Stimulated activated CD8-positive, alpha-beta memory T cell treated with anti-CD3 and anti-CD28 coated beads, Interleukin-2, amount 100 ng/mL, for 1 hour (primary cell): ENCODE data around the gene ZC3HAV1.
"Not testable (repeated sequence)": the region's sequence is repeated elsewhere in the genome, so short reads cannot be mapped to it uniquely, and the experiment has no call there.

Experiments
- DNase-seq, 2 donors: peaks; one replicate each; pipeline ENCODE4 v3.0.0-alpha.2; 2020; ENCODE audit warnings: low read depth in 2 of 2

The ZC3HAV1 gene

DNA sequence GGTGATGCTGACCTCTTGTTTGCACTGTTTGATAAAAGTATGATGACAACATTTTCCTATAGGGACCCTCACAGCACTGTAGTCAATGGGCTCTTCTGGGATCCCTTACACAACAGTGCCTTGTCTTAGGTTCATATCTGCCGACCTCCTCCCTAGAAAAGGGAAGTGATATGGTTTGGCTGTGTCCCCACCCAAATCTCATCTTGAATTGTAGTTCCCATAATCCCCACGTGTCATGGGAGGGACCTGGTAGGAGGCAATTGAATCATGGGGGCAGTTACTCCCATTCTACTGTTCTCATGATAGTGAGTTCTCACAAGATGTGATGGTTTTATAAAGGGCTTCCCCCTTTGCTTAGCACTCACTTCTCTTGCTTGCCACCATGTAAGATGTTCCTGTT, 23.1 kb downstream of the ZC3HAV1 start:
- no peak for DNase-seq

DNA sequence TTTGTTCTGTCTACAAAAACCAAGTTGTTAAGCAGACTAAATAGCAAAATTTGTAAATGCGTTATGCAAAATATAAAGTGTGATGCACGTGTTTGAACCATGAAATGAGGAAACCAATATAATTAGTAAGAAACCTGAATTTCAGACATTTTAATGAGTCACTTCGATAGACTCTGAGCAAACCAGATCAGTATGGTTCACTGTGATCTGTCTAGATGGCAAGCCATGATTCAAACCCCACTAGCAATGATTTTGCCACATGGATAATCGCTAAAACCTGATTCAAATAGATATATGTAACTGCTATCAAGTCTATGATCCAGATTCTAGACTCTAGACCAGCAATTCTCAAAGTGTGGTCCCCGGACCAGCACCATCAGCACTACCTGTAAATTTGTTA, 24.8 kb downstream of the ZC3HAV1 start:
- no peak for DNase-seq

DNA sequence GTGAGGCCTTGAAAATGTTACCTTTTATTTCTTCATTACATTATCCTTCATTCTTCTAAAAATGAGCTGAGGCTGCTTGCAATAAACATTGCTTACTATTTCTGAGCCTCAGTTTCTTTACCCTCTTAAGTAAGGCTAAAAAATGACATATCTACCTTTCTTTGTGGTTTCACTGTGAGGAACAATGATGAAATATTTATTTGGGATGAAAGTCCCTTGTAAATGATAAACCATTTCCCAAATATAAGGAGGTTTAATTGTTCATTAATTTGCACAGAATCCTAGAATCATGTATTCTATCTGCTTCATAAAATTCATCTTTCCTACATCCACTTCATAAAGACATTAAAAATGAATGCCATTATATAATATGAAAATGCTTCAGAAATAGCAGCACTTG, 27.9 kb downstream of the ZC3HAV1 start:
- no peak for DNase-seq

DNA sequence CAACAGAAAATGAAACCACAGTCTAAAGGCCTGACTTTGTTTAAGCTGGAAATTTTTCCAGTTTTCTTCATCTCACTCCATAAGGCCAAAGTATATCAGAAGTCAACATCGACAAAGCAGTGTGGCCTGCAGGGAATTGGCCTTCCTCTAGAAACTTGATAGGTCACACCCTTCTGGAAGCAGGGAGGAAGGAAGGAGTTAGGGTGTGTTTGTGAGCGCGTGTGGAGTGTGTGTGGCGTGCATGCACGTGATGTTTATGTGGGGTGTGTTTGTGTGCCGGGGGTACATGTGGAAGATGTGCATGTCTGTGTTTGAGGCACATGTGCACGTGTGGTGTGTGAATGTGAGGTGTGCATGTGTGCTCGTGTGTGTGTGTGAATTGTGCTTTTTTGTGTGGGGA, 28.6 kb downstream of the ZC3HAV1 start:
- DNase-seq, result no peak

DNA sequence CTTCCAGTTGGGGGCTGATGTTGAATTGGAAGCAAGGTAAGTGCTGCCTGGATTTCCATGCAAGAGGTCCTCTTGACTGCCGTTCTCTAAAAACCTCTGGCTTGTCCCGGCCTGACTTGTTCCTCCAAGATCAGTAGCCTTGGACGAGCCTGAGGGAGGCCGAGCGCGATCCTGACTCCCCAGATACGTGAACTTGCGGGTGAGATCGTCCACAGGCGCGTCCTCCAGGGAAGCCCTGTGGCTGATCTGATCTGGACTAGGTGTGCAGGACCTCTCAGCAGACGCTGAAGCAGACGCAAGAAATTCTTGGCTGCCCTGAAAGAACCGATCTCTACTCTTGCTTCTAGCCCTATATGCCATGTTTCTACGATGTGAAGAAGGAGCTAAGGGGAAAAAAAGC, 29.7 kb downstream of the ZC3HAV1 start:
- DNase-seq, result no peak

DNA sequence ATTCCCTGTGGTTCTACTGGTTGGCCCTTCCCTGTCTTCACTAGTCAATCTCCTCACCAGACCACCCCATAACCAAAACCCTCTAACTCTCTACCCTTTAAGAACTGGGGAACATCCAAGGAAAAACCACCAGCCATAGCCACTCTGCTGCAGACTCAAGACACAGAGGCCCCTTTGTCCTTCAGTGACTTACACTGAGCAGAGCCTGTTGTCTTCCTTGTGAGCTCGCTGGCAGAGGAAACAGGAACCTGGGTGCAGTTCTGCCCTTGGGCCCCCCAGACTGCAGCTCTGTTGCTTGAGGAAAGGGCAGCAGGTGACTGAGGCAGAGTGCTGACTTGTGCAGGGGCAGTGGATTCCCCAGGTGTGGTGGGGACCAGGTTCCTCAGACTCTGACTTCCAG, 30.6 kb downstream of the ZC3HAV1 start:
- no peak for DNase-seq

DNA sequence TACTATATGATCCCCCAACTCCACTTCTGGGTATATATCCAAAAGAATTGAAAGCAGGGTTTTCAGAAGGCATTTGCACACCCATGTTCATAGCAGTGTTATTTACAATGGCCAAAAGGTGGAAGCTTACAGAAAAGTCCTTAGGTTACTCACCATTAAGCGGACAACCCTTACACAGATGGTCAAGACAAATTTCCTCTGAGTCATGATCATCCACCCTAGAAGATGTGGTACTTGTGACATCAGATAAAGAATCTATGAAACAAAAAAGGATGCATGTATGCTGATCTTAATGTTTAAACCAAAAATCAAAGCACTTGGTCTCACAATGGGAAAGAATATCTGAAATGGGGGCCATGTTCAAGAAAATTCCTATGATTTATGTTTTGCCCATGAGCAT, 31.1 kb downstream of the ZC3HAV1 start:
- DNase-seq, result no peak

DNA sequence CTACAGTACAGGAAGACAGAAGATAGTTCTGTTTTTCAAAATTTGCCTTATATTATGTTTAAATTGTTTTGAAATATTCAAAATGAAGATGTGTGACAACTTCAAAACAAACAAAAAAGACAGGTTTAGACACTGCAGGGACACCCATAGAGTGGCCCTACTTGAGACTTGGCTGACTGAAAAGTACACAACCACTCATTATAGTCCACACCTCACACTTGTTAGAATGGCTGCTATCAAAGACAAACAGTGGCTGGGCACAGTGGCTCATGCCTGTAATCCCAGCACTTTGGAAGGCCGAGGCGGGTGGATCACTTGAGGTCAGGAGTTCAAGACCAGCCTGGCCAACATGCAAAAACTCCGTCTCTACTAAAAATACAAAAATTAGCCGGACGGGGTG, 31.8 kb downstream of the ZC3HAV1 start:
- DNase-seq, result not testable (repeated sequence)

DNA sequence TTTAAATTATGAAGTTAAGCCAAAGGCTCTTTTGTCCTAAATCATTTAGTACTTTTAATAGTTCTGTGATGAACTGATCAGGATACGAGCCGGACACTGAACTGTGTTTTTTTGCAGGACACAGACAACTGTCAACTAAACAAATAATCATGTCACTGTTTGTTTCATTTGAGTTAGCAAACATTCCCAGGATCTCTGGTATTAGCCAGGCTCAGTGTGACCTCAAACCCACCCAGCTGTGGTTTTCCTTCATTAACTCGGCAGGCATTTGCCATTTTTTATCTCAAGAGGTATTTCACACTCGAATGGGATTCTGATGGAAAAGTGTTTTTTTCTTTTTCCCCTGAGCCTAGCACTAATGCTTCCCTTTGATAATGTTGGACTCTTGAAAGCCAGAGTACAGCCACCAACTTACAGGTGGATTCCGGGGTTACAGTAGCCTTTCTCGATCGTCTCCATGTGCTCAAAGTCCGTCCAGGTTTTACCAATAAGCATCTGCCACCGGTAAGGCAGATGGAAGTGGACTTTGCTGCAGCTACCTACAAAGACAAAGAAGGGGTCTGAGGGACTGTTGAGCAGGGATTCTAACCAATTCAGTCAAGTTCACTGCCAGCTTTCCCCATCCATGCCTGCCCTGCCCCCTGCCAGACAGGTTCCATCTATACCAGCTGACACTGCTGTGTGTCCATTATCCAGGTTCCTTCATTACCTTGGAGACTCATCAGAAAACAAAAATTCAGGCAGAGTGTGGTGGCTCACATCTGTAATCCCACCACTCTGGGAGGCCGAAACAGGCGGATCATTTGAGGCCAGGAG, 33.4 kb downstream of the ZC3HAV1 start:
- no peak for DNase-seq

DNA sequence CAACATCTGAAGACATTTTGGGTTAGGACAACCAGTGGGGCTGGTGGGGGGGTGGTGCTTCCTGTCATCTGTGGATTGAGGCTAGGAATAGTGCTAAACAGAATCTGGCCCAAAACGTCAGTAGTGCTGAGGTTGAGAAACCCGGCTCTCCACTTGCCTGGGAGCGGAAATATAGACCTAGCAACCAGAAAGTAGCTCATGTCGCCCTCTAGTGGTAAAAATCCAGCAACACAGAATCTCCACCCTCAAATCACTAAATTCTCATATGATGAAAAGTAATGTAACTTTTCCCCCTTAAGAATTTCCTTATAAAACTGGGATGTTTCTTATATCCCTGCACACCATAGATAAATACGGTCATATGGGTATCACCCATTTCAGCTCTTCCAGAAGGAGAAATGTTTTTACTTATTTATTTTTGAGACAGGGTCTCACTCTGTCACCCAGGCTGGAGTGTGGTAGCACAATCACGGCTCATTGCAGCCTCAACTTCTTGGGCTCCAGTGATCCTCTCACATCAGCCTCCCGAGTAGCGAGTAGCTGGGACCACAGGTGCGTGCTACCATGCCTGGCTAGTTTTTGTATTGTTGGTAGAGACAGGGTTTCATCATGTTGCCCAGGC, 34.4 kb downstream of the ZC3HAV1 start:
- DNase-seq, result peak; percentile 41 to 52

DNA sequence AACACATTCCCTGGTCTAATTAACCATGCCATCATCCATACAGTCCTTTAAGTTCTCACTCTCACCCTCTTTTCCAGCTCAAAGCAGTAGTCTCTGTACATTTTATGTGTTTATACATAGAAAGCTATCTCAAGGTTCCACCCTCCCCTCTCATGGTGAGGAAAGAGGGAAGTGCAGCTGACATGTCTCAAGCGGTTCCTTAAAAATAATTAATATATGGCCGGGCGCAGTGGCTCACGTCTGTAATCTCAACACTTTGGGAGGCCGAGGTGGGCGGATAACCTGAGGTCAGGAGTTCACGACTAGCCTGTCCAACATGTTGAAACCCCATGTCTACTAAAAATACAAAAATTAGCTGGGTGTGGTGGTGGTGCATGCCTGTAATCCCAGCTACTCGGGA, 36.7 kb downstream of the ZC3HAV1 start:
- no peak for DNase-seq

DNA sequence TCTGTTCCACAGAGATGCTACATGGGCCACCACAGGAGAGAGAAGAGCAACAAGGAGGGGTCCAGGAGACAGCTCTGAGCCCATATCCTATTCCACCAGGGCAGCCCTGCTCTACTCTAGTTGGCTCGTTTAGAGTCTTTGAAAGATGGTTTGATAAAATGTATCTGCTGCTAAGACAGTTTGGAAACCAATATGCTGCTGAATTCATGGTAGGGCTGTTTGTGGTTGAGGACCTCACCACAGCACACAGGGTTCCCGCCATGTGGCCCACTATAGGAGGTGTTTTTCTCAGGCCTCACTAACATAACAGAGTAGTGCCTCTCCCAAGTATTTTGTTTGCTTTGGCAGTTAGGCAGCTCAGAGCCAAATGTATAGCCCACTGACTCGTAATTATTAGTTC, 37.8 kb downstream of the ZC3HAV1 start:
- DNase-seq, result no peak

DNA sequence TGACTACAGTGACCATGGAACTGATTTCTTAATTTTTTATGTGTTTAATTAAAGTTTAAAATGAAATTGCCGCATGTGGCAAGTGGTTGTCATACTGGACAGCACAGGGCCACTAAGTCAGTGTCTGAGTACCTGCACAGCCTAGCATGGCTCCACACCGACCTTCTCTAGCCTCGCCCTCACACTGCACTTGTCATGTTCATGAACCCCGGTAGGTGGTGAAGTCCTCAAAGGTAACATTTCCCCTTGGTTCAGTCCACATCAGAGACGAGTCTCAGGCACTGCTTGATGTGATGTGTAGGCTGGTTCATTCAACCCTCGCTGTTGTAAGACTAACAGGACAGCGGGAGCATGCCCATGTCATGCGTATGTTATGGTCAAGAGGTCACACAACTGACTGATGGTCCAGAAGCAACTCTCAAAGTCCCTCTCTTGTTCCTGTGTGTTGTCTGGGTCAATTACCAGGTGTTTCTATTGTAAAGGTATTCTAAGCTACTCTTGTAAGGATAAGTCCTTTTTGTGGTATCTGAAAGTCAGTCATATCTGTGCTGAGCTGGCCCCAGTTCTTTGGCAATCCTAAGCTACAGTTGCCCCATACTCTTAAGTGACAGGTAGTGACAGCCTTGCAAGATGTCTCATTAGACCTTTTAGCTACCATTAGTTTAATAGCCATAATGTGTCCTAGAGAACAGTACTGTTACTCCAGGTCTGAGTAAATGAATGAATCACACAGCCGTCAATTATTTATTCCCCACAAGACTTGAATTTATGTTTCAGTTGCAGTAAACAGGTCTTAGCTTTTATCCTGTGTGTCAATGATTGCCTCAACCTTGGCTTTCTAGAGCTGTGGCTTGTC, 40.7 kb downstream of the ZC3HAV1 start:
- DNase-seq, result no peak

DNA sequence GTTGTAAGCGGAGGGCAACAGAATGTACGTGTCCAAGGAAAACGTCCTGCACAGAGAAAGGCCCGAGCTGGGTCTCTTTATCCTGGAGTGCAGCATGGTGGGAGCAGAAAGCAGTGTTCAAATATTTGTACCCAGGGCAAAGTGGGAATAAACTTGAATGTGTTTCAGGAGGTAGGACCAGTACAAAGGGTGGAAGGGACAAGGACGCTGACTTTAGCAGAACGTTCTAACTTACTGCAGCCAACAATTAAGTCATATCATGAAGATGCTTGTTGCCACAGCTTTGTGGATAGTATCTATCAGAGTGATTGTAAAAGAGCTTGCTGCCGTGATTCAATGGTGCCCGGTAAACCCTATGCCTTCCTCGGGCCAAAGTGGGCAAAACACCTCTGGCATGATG, 43.2 kb downstream of the ZC3HAV1 start:
- no peak for DNase-seq

DNA sequence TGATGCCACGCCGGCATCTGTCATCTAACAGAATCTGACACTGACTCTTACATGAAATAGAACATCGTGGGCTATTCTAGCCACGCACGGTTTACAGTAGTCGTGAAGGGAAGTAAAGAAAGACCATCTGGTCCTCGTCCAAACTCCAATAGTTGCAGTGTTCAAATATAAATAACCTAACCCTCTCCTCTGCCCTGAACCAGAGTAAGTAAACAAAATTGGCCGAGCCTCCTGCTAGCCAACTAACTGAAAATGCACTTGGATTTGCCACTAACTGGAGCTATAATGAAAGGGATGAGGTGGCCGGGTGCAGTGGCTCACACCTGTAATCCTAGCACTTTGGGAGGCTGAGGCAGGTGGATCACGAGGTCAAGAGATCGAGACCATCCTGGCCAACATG, 44.2 kb downstream of the ZC3HAV1 start:
- DNase-seq, result no peak

DNA sequence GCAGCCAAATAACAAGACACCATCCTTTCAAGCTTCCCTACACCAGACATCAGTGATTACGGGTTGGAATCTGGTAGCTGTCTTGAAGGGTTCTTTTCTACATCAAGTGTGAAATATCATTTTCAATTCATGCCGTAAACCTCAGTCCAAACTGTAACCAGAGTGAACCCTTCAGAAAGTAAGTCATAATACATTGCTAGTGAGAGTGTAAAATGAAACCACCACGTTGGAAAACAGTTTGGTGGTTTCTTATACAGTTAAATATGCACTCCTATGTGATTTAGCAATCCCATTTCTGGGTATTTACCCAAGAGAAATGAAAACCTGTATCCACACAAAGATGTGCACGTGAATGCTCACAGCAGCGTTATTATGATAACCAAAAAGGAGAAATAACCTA, 48.1 kb downstream of the ZC3HAV1 start:
- DNase-seq, result no peak

DNA sequence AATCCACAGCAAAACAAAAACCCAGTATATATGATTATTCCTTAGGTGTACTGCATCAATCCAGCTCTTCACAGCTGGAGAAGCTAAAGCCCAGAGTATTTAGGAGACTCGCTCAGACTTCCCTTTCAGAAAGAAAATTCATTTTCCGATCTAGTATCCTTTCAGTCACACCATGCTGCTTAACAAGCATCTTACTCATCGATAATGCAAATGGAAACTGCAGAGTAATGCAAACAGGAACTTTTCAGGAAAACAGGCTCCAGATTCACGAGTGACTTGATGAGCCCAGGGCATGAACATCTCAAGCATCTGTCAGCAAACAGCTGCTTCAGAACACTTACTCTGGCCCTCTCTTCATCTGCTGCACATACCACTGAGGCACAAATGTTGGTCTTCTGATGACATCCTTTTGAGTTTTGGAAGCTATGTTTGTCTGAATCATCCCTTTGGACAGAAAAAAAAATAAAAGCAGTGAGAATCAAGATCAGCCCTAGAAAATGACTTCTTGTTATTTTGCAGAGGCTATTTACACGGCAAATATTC, 48.8 kb downstream of the ZC3HAV1 start:
- no peak for DNase-seq

DNA sequence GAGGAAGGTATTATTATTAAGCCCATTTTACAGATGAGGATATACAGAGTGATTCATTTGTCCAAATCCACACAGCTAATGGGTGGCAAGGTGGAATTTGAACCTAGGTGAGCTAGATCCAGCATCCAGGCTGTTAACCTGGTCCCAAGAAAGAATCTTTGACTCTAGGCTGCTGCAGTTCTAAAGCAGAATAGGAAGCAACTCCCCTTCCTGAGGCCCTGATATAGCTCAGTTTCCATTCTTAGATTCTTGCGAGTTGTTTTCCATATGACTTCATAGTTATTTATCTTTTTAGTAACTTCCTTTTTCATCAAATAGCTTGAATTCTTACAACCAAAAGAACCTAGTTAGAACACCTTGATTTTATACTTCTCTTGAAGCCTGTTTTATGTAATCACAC, 49.6 kb downstream of the ZC3HAV1 start:
- no peak for DNase-seq

DNA sequence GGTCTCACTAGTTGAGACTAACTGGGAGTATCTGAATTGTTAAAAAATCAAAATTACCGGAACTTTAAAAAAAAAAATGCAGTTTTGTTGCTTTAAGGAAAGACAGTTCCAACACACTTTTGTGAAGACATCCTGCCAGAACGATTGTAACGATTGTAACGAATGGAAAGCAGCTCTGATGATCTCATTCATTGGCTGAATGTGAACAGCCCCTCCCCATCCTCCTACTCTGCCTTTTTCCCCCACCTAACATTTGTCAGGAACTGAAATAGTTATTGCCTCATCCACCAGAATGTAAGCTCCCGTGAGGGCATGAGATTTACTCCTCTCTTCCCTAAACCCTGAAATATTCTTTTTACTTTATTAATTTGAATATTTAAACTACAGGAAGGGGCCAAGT, 50.6 kb downstream of the ZC3HAV1 start:
- DNase-seq, result no peak

DNA sequence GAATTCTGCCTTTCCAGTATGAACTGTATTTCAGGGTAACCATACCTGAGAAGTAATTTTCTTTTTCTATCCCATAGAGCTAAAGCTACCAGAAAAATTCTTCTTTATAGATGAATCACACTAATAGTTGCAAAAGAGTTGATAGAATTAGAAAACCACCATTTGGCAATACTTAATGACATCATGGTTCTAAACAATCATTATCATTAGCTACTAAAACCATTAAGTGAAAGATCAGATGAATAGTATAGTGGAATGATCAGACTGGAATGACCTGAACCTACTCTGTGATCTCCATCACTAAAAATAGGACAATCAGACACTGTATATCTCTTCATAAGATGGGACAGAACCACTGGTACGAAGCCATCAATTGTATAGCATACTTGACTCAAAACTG, 53.8 kb downstream of the ZC3HAV1 start:
- no peak for DNase-seq

DNA sequence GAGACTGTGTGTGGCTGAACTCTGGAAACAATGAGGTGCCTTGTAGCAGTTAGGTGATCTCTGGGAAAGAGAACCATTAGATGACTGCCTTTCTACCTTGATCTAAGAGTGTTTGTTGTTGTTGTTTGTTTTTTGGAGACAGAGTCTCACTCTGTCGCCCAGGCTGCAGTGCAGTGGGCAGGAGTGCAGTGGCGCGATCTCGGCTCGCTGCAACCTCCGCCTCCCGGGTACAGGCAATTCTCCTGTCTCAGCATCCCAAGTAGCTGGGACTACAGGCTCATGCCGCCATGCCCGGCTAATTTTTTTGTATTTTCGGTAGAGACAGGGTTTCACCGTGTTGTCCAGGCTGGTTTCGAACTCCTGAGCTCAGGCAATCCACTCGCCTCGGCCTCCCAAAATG, 54.9 kb downstream of the ZC3HAV1 start:
- not testable (repeated sequence) for DNase-seq

DNA sequence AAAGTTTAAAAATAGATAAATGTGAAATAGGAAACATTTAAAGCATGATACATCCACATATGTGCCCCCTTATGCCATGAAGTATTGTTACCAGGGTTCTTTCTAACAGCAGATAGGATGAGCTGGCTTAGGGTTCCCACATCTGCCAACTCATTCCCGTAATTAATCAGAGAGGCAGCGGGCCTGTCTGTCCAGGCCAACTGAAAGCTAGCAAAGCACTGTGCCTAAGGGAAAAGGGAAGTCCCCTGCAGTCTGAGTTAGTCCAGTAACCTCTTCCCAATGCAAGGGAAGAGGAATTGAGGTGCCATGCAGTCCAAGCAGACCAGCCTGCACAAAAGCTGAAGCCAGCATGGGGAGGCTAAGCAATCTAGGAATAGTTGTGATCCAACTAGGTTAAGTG, 55.4 kb downstream of the ZC3HAV1 start:
- DNase-seq, result no peak
